Effector CD8-positive, alpha-beta T cell (primary cell): ENCODE results near the gene ELP6.
"Not testable (repeated sequence)": the region's sequence is repeated elsewhere in the genome, so short reads cannot be mapped to it uniquely, and the experiment has no call there.

Experiments
- DNase-seq: peaks from one replicate; lab custom pipeline; 2025; lab: John Stamatoyannopoulos, UW

Gene ELP6

DNA sequence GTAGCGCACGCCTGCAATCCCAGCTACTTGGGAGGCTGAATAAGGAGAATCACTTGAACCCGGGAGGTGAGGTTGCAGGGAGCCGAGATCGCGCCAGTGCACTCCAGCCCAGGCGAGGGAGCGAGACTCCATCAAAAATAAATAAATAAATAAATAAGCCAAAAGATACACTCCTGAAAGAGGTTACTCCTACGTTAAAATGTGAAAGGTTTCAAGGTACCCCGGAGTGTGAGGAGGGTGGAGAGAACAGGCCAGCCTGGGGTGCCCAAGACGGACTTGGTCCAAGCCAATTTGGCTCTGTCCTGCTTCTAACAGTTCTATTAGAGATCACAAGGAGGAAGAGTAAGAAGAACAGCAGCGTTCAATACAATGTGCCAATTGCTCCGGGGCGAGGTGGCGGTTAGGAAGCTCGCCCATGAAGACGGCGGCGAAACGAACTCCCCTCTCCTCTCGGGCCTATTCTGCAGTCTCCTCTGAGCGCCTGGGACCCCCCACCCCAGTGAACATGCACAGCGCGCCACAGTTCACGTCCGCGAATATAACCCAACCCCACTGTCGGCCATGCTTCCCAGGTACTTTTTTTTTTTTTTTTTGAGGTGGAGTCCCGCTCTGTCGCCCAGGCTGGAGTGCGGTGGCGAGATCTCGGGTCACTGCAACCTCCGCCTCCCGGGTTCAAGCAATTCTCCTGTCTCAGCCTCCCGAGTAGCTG is 942 bp downstream of the ELP6 start:
- no peak for DNase-seq

- not testable (repeated sequence) for DNase-seq
Observed at GRCh38 chr3:47505267-47505666, 8.2 kb downstream of the ELP6 start.

GRCh38 chr3:47504113-47504512 is 9.4 kb downstream of the ELP6 start:
- no peak for DNase-seq

DNA sequence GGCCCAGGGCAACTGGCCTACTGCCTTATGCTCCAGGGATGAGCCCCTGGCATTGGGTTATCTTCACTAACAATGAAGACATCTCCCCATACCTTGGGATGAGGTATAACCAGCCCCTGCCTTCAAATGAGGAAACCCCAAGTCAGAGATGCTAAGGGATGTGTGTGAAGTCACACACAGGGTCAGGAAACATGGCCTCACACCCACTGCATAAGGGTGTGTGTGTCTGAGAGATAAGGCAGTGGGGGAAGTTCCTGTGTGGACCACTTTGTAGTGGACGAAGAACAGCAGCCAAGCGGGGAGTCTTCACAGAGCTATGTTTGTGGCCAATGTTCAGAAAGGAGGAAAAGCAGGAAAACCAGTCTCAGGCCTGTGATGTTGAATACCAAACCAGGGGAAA is 10.5 kb downstream of the ELP6 start:
- no peak for DNase-seq

DNA sequence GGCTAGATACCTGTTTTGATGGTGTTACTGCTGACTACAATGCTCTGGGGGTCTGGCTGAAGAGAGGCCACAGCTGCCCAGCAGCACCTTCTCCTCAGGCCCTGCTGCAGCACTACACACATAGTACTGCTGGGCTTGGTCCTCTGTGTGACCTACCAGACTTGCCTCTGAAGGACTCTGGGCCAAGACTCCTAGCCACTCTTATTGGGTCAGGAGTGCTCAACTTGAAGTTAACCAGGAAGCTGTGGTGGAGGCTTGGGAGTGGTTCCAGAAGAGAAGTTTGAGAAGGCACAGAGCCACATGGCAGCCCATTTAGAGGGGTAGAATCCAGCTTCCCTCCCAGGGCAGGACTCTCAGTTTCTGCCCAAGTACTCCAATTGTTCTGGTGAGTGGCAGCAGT is 16.6 kb downstream of the ELP6 start:
- DNase-seq: no peak

- no peak for DNase-seq
Observed at GRCh38 chr3:47495886-47496285, 17.6 kb downstream of the ELP6 start.

DNA sequence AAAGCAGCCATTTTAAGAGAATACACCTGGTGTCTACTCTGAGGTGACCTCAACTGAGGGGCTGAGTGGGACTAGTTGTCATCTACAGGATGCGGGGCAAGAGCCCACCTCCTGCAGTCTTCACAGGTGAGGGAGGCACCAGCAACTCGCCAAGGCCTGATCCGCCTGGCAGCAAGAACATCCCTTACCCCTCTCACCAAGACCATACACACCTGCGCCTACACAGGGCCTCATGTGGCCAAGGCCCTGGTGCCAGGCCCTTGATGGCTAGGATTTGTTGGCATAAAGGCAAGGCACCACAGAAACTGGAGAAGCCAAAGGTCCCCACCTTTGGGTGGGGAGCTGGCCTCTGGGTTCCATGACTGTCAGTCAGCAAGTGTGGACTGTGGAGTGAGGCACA is 18.4 kb downstream of the ELP6 start:
- DNase-seq: no peak

- no peak for DNase-seq
Observed at GRCh38 chr3:47491777-47492176, 21.7 kb downstream of the ELP6 start.

- DNase-seq: no peak
Observed at GRCh38 chr3:47491186-47491585, 22.3 kb downstream of the ELP6 start.

GRCh38 chr3:47487265-47487664 is 26.2 kb downstream of the ELP6 start:
- no peak for DNase-seq

DNA sequence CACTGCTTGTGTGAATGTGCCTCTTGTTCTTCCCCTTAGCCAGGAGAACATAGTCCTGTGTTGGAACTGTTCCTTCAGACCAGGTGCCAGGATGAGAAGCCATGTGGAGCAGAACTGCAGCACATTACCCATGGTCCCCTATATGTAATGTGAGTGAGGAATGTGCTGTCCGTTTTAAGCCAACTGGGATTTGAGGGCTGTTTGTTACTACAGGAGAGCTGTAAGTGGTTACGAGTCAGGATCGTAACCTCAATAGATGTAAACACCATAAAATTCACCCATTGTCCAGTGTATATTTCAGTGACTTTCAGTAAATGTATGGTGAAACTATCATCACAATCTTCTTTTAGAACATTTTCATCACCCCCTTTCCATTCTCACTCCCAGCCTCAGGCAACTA is 27.7 kb downstream of the ELP6 start:
- DNase-seq: no peak

- no peak for DNase-seq
Observed at GRCh38 chr3:47482366-47482765, 31.1 kb downstream of the ELP6 start.

DNA sequence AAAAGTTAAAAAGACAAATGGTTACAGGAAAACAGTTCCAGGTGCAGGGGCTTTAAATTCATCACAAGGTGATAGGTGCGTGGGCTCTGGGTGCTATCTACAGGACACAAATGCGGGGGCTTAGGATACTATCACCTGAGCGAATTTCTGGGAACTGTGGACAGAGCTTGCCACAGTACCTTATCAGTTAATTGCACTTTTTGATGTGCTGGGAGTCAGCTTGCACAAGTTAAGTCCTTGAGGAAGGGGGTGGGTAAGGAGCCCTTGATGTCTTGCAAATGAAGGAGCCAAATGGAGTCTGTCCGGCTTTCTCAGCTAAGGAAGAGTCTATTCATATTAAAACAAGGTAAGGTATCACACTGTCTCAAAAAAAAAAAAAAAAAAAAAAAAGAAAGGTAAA is 31.7 kb downstream of the ELP6 start:
- not testable (repeated sequence) for DNase-seq

- not testable (repeated sequence) for DNase-seq
Observed at GRCh38 chr3:47480267-47480666, 33.2 kb downstream of the ELP6 start.

DNA sequence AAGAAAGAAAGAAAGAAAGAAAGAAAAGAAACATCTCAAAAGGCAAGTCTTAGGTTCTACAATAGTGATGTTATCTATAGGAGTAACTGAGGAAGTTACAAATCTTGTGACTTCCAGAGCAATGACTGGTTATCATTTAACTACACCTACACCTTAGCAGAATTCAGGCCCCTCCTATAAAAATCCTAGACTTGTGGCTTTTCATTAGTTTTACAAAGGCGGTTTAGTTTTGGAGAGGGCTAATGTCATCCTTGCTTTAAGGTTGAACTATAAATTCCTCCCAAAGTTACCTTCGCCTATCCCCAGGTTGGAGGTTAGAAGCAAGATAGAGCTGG is 33.7 kb downstream of the ELP6 start:
- DNase-seq: no peak

GRCh38 chr3:47478022-47478421 is 35.5 kb downstream of the ELP6 start:
- no peak for DNase-seq

GRCh38 chr3:47476644-47477199 is 36.8 kb downstream of the ELP6 start:
- no peak for DNase-seq

DNA sequence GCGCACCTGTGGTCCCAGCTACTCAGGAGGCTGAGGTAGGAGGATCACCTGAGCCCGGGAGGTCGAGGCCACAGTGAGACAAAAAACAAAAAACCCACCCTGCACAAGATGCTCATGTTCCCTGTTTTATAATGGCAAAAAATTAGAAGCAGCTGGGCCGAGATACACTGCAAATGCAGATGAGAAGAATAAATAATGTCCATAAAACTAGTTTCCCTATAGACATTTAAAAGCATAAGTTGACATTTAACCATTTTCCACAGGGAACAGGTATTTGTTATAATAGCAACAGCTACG is 37.2 kb downstream of the ELP6 start:
- DNase-seq: no peak

- peak; percentile 95 for DNase-seq
Observed at GRCh38 chr3:47475570-47476329, 37.8 kb downstream of the ELP6 start, which contains the start of gene SCAP. Gene SCAP, minus strand, starts transcription at chr3:47475941. Its CDS starts 32,948 bp downstream, at chr3:47442993.

- DNase-seq: no peak
Observed at GRCh38 chr3:47475029-47475569, 38.4 kb downstream of the ELP6 start.

DNA sequence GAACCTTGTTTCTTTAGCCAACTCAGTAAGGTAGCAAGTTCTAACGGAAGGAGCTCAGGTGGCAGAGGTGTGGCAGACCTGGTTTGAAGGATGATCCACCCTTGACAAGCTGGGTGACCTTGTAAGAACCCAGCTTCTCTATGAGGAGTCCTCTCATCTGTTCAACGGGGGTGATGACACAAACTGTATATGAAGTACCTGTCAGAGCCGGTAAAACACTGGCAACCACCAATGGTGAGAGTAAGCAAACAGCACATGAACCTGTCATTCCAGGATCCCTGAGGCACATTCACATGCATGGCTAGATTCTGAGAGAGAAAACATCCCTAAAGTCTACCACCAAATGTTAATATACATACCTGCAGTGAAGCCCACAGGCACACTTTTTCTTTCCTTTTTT is 40.1 kb downstream of the ELP6 start:
- no peak for DNase-seq

DNA sequence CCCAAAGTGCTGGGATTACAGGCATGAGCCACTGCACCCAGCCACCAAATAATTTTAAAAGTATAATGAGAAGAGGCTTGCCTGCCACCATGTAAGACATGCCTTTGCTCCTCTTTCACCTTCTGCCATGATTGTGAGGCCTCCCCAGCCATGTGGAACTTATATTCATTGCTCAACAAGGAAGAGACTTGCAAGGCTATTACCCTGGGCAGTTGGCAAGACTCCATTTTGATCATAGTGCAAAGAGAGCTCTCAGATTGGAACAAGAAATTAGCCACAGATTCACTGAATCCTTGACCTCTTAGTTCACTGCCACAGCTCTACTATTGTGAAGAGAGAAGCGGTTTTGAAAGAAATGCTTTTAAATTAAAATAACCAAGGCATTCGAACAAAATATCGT is 43.9 kb downstream of the ELP6 start:
- DNase-seq: no peak

DNA sequence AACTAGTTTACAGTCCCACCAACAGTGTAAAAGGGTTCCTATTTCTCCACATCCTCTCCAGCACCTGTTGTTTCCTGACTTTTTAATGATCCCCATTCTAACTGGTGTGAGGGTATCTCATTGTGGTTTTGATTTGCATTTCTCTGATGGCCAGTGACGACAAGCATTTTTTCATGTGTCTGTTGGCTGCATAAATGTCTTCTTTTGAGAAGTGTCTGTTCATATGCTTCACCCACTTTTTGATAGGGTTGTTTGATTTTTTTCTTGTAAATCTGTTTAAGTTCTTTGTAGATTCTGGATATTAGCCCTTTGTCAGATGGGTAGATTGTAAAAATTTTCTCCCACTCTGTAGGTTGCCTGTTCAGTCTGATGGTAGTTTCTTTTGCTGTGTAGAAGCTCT is 45.2 kb downstream of the ELP6 start:
- not testable (repeated sequence) for DNase-seq
